CD14-positive monocyte (primary cell): Measurements from ENCODE around the gene USP9X. TPM values are rescaled to one million over a fixed set of nuclear protein-coding genes. Genes with fewer than 3 reads are reported as not detected.
A peak's percentile ranks its signal among the peaks of the same experiment; 100 is the strongest.

Experiments used
- DNase-seq, 3 donors: peaks; one replicate each; pipeline ENCODE4 v3.0.0-alpha.2; 2011 to 2022
- H2AFZ ChIP-seq: 2 replicates; pipeline ENCODE4 v1.6.0; 2012; ENCODE audit warnings: mild to moderate bottlenecking, low read depth, low read length, inconsistent platforms; ENCODE audit not compliant: insufficient read depth, poor library complexity, severe bottlenecking
- H3K27ac ChIP-seq, 2 donors: 1 replicate in 1 of 2; 2 replicates in 1 of 2; pipeline ENCODE4 v1.5.1; 2012 to 2013; ENCODE audit warnings: low read length in 2 of 2, control low read depth in 1 of 2, inconsistent platforms in 1 of 2, low read depth in 1 of 2, mild to moderate bottlenecking in 1 of 2
- H3K27me3 ChIP-seq, 2 donors: one replicate each; pipeline versions ENCODE4 v1.6.0 to v1.6.1; 2011 to 2013; ENCODE audit warnings: low read length in 2 of 2; ENCODE audit not compliant: control insufficient read depth in 2 of 2, insufficient read depth in 2 of 2
- H3K36me3 ChIP-seq, 2 donors: replicated peaks in 1 of 2; 1 replicate in 1 of 2; 2 replicates in 1 of 2; pipeline versions ENCODE4 v1.5.1 to v1.6.1; 2012 to 2013; ENCODE audit warnings: low read length in 2 of 2, control low read depth in 1 of 2, inconsistent platforms in 1 of 2, mild to moderate bottlenecking in 1 of 2; ENCODE audit not compliant: insufficient read depth in 2 of 2, control insufficient read depth in 1 of 2
- H3K4me1 ChIP-seq, 2 donors: 1 replicate in 1 of 2; 2 replicates in 1 of 2; pipeline versions ENCODE4 v1.5.1 to v1.6.1; 2012 to 2013; ENCODE audit warnings: low read length in 2 of 2, control low read depth in 1 of 2, inconsistent platforms in 1 of 2, mild to moderate bottlenecking in 1 of 2, moderate library complexity in 1 of 2; ENCODE audit not compliant: insufficient read depth in 2 of 2, control insufficient read depth in 1 of 2
- H3K4me2 ChIP-seq: replicated peaks from 2 replicates; pipeline ENCODE3; 2012; ENCODE audit warnings: low read length, moderate library complexity, mild to moderate bottlenecking; ENCODE audit not compliant: poor library complexity, severe bottlenecking; ENCODE audit errors: extremely low read depth
- H3K4me3 ChIP-seq, 3 experiments: fragments of 200-600 bp in 1 of 3; sonication (generic) in 1 of 3; replicated peaks in 1 of 3; 1 replicate in 2 of 3; 2 replicates in 1 of 3; pipeline ENCODE4 v1.5.1; 2011 to 2013; ENCODE audit warnings: low read length in 3 of 3, mild to moderate bottlenecking in 3 of 3, control low read depth in 2 of 3, low read depth in 2 of 3, inconsistent platforms in 1 of 3, moderate library complexity in 1 of 3
- H3K79me2 ChIP-seq: 2 replicates; pipeline ENCODE4 v1.6.0; 2012; ENCODE audit warnings: mild to moderate bottlenecking, control low read depth, inconsistent platforms, low read length, moderate library complexity; ENCODE audit not compliant: insufficient read depth
- H3K9ac ChIP-seq: 2 replicates; pipeline ENCODE4 v1.6.0; 2017; ENCODE audit warnings: low read length, mild to moderate bottlenecking; ENCODE audit not compliant: insufficient read depth, poor library complexity, severe bottlenecking
- H3K9me3 ChIP-seq, 2 donors: replicated peaks in 1 of 2; 1 replicate in 1 of 2; 2 replicates in 1 of 2; pipeline versions ENCODE4 v1.5.1 to v1.6.1; 2012 to 2013; ENCODE audit warnings: low read length in 2 of 2, control low read depth in 1 of 2; ENCODE audit not compliant: control insufficient read depth in 1 of 2, insufficient read depth in 1 of 2
- H4K20me1 ChIP-seq: 2 replicates; pipeline ENCODE4 v1.6.0; 2012; ENCODE audit warnings: mild to moderate bottlenecking, low read length, control low read depth, moderate library complexity; ENCODE audit not compliant: insufficient read depth
- H3K27ac Mint-ChIP-seq, 7 donors: one replicate each; pipeline ENCODE4 v1.8.0; 2020; ENCODE audit warnings: mild to moderate bottlenecking in 7 of 7, mixed read lengths in 7 of 7, moderate library complexity in 6 of 7, inconsistent platforms in 2 of 7
- H3K27me3 Mint-ChIP-seq, 3 donors: one replicate each; pipeline ENCODE4 v1.8.0; 2021 to 2022; ENCODE audit warnings: low read depth in 3 of 3, mild to moderate bottlenecking in 3 of 3, mixed read lengths in 3 of 3, moderate library complexity in 3 of 3, inconsistent platforms in 1 of 3
- H3K36me3 Mint-ChIP-seq, 2 donors: one replicate each; pipeline ENCODE4 v1.8.0; 2020; ENCODE audit warnings: mixed read lengths in 2 of 2, inconsistent platforms in 1 of 2, mild to moderate bottlenecking in 1 of 2
- H3K4me1 Mint-ChIP-seq: one replicate; pipeline ENCODE4 v1.8.0; 2020; ENCODE audit warnings: mild to moderate bottlenecking, mixed read lengths
- H3K4me3 Mint-ChIP-seq, 2 donors: one replicate each; pipeline ENCODE4 v1.8.0; 2020; ENCODE audit warnings: mild to moderate bottlenecking in 2 of 2, mixed read lengths in 2 of 2, moderate library complexity in 1 of 2
- H3K9me3 Mint-ChIP-seq, 7 donors: one replicate each; pipeline ENCODE4 v1.8.0; 2020 to 2022; ENCODE audit warnings: mixed read lengths in 7 of 7, mild to moderate bottlenecking in 6 of 7, moderate library complexity in 6 of 7, inconsistent platforms in 2 of 7
- WGBS: methylation state at CpG from one replicate; pipeline ENCODE4 v1.1.5; 2013; ENCODE audit warnings: missing lambda C conversion rate; ENCODE audit not compliant: insufficient coverage; 5-methylcytosine and 5-hydroxymethylcytosine counted together
- intact Hi-C, 2 donors: fragments of 100-400 bp; cut with micrococcal nuclease; formaldehyde crosslinking; loops; one replicate each; pipeline versions ENCODE4 v1.15.0 to v1.15.1; 2023
- polyA plus RNA-seq, 3 donors: library from polyadenylated mRNA; depleted of rRNA in 1 of 3; unstranded in 2 of 3; stranded (reverse) in 1 of 3; fragments of 300-500 nt in 2 of 3; fragments of >200 nt in 1 of 3; fragmentation: Illumina TruSeq in 2 of 3; gene quantifications; 1 replicate in 2 of 3; 2 replicates in 1 of 3; pipeline ENCODE4 v1.2.3, GENCODE V29; 2012 to 2021
- TF ChIP-seq, protein P1 (sequence below): fragments of 200-600 bp; IDR thresholded peaks from one replicate; pipeline ENCODE4 v1.8.0; 2022; ENCODE audit warnings: antibody characterized with exemption, mild to moderate bottlenecking

Gene USP9X
- polyA plus RNA-seq, 3 donors, result 8.3 to 16.1 (median 9.6) TPM

GRCh38 chrX:41245641-41246040 is 160.4 kb downstream of the USP9X start:
- H3K4me1 ChIP-seq, result peaks cover 8 to 11% of the 10 kb centered on the region in 2 donors
- H3K27me3 Mint-ChIP-seq, result peaks cover 0 to 14% (median 0%) of the 10 kb centered on the region in 3 donors
- no peaks in the 10 kb centered on the region for H3K36me3 Mint-ChIP-seq
- H2AFZ ChIP-seq, result no peak overlapping the region
- no peak for DNase-seq
- no peak overlapping the region for H3K4me3 ChIP-seq
- no peaks in the 10 kb centered on the region for H4K20me1 ChIP-seq
- peaks cover 8% of the 10 kb centered on the region for H3K4me1 Mint-ChIP-seq
- TF ChIP-seq, protein P1, sequence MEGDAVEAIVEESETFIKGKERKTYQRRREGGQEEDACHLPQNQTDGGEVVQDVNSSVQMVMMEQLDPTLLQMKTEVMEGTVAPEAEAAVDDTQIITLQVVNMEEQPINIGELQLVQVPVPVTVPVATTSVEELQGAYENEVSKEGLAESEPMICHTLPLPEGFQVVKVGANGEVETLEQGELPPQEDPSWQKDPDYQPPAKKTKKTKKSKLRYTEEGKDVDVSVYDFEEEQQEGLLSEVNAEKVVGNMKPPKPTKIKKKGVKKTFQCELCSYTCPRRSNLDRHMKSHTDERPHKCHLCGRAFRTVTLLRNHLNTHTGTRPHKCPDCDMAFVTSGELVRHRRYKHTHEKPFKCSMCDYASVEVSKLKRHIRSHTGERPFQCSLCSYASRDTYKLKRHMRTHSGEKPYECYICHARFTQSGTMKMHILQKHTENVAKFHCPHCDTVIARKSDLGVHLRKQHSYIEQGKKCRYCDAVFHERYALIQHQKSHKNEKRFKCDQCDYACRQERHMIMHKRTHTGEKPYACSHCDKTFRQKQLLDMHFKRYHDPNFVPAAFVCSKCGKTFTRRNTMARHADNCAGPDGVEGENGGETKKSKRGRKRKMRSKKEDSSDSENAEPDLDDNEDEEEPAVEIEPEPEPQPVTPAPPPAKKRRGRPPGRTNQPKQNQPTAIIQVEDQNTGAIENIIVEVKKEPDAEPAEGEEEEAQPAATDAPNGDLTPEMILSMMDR, result no peak
- no peaks in the 10 kb centered on the region for H3K9me3 Mint-ChIP-seq
- intact Hi-C loops, result no loop called here
- H3K27ac Mint-ChIP-seq, result no peak overlapping the region
- no peak overlapping the region for H3K4me2 ChIP-seq
- no peak overlapping the region for H3K27ac ChIP-seq
- no peaks in the 10 kb centered on the region for H3K27me3 ChIP-seq
- H3K9me3 ChIP-seq, result no peaks in the 10 kb centered on the region
- no peak overlapping the region for H3K9ac ChIP-seq
- no peak overlapping the region for H3K4me3 Mint-ChIP-seq
- H3K36me3 ChIP-seq, result no peaks in the 10 kb centered on the region
- no CpG with 5 or more reads among the region's 2 CpGs for WGBS
- H3K79me2 ChIP-seq, result no peaks in the 10 kb centered on the region

DNA sequence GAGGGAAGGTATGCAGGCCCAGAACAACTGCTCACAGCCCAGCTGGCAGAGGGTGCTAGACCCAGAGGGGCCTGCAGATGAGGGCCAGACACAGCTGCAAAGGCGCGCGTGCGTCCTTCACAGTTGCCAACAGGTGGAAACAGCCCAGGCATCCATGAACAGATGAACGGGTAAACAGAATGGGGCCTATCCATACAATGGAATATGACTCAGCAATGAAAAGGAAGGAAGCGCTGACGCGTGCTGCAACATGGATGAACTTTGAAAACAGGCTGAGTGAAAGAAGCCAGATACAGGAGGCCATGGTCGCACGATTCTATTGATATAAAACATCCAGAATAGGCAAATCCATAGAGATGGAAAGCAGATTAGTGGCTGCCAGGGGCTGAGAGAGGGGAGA is 165.6 kb downstream of the USP9X start:
- H3K9me3 ChIP-seq, result no peaks in the 10 kb centered on the region
- peaks cover 14% of the 10 kb centered on the region for H3K4me1 Mint-ChIP-seq
- peak overlapping the region in 1 of 7 donors; percentile 17 for H3K27ac Mint-ChIP-seq
- H3K4me1 ChIP-seq, result peaks cover 7 to 8% of the 10 kb centered on the region in 2 donors
- TF ChIP-seq, protein P1, result no peak
- intact Hi-C loops, result loop anchor here in 1 of 2 donors (5.0 kb wide), 1 partner anchor 69 kb away; no protein-coding TSS in a partner anchor
- H4K20me1 ChIP-seq, result no peaks in the 10 kb centered on the region
- peaks cover 0 to 2% (median 0%) of the 10 kb centered on the region in 7 donors for H3K9me3 Mint-ChIP-seq
- no peak overlapping the region for H3K4me3 ChIP-seq
- H3K27ac ChIP-seq, result no peak overlapping the region
- DNase-seq, result no peak
- H3K4me2 ChIP-seq, result no peak overlapping the region
- no peaks in the 10 kb centered on the region for H3K27me3 ChIP-seq
- H3K79me2 ChIP-seq, result no peaks in the 10 kb centered on the region
- H2AFZ ChIP-seq, result peak overlapping the region; percentile 24
- H3K9ac ChIP-seq, result no peak overlapping the region
- H3K27me3 Mint-ChIP-seq, result peaks cover 1 to 23% (median 1%) of the 10 kb centered on the region in 3 donors
- H3K4me3 Mint-ChIP-seq, result peak overlapping the region in 1 of 2 donors; percentile 12
- H3K36me3 ChIP-seq, result no peaks in the 10 kb centered on the region
- no peaks in the 10 kb centered on the region for H3K36me3 Mint-ChIP-seq
- 90% methylated on average over 5 of the region's 10 CpGs for WGBS
